Smooth muscle cell of the brain vasculature (primary cell): ENCODE results near the gene NES.

Experiments
- DNase-seq: peaks from one replicate; pipeline ENCODE4 v3.0.0-alpha.2; 2012; ENCODE audit warnings: low read depth, low spot score

The NES gene

GRCh38 chr1:156664046-156664766 lies 13.0 kb downstream of the NES start:
- no peak for DNase-seq

- DNase-seq = no peak
Observed at GRCh38 chr1:156663178-156663577, 14.0 kb downstream of the NES start.

GRCh38 chr1:156662800-156663055 lies 14.5 kb downstream of the NES start:
- DNase-seq = no peak

GRCh38 chr1:156662005-156662799 lies 15.0 kb downstream of the NES start:
- DNase-seq = no peak

- DNase-seq = no peak
Observed at GRCh38 chr1:156660752-156661112, 16.5 kb downstream of the NES start.

GRCh38 chr1:156659988-156660751 lies 17.0 kb downstream of the NES start:
- peak; percentile 89 for DNase-seq

- no peak for DNase-seq
Observed at GRCh38 chr1:156659661-156659987, 17.6 kb downstream of the NES start.

DNA sequence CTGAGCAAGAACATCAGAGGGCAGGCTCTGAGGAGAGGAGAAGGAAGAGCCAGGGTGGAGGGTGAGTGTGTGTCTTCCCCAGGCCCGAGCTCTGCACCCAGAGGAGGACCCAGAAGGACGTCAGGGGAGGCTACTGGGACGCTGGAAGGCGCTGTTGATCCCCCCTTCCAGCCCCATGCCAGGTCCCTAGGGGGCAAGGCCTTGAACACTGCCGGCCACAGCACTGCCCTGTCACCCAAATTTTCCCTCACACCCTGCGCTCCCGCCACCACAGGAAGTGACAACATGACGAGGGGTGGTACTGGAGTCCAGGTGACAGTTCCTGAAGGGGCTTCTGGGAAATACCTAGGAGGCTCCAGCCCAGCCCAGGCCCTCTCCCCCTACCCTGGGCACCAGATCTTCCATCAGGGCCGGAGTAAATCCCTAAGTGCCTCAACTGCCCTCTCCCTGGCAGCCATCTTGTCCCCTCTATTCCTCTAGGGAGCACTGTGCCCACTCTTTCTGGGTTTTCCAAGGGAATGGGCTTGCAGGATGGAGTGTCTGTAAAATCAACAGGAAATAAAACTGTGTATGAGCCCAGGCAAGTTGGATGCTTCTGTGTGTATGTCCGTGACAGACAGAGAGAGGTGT lies 18.1 kb downstream of the NES start:
- DNase-seq = no peak

- no peak for DNase-seq
Observed at GRCh38 chr1:156658496-156658895, 18.7 kb downstream of the NES start.

DNA sequence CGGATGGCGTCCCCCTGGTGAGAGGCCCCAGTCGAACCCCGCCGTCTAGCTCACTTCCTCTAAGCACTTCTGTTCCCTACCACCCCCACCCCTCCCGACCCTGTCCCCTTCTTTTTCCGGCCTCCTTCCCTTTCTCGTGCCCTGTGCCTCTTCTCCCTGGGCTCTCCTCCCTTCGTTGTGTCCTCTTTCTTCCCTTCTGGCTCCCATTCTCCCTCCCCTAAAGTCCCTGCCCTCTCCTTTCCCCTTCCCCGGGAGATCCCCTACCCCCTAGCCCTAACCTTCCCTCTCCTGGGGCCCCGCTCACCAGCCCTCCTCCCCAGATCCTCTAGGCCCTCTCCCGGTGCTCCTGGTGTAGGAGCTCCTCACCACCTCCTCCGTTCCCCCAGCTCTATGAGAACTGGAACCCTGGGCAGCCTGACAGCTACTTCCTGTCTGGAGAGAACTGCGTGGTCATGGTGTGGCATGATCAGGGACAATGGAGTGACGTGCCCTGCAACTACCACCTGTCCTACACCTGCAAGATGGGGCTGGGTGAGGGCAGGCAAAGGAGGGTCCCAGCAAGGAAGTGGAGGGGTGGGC lies 19.4 kb downstream of the NES start:
- no peak for DNase-seq

- no peak for DNase-seq
Observed at GRCh38 chr1:156656806-156657740, 20.1 kb downstream of the NES start.

- no peak for DNase-seq
Observed at GRCh38 chr1:156655904-156656516, 21.2 kb downstream of the NES start.

DNA sequence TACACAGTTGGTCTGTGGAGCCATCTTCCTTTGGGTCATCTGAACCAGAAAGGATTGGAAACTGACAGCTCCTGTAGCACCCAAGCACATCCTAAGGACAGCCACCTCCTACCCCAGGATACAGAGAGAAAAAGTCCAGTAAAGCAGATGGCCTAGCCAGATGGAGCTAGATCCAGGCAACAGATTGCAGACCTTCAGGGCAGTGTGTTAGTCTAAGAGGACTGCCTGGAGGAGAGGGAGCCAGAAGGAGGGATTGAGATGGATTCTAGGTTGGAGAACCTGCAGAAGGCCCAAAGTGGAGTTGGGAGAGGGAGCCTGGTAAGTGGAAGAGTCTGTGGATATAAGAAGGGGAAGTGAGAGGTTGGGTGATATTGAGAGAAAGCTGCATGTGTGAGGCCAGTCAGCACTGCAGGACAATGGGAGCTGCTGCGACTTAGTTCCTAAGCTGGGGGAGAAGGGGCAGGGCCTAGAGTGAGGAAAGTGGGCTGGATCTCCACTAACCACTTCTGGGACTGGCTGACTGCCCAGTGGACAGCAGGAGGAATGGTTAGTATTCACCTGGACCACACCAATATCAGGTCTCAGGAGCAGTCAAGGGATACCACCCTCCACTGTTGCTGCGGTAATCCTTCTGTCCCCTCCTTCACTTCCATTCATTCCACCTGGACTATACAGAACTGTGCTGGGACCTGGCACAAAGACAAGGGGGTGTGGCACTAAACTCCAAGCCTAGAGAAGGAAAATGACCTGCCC lies 21.9 kb downstream of the NES start:
- no peak for DNase-seq

DNA sequence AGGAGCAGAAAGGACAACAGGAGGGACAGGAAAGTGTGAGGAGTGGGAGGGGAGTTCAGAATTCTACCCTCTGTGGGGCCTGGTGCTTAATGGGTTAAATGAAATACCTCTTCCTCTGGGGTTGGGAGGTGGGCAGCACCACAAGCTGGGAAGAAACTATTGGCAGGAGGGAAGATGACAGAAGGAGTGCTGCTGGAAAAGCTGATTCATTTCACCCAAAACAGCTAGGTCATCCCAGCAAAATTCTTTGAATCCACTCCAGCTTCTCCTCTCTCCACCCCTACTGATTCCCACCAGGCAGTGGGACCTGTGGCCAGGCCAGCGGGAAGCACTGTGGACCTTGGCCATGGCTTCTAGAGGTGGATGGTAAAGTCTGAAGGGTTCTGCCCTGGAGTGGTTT lies 22.5 kb downstream of the NES start:
- no peak for DNase-seq

DNA sequence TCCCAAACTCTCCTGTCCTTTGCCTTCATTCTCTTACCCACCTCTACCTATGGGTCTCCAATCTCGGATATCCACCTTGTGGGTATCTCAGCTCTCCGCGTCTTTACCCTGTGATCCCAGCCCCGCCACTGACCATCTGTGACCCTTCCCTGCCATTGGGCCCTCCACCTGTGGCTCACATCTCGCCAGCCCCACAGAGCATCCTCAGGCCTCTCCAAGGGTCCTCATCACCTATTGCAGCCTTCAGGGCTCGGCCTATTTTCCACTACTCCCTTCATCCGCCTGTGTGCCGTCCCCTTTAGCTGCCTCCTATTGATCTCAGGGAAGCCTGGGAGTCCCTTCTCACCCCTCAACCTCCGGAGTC lies 24.2 kb downstream of the NES start:
- DNase-seq = no peak

DNA sequence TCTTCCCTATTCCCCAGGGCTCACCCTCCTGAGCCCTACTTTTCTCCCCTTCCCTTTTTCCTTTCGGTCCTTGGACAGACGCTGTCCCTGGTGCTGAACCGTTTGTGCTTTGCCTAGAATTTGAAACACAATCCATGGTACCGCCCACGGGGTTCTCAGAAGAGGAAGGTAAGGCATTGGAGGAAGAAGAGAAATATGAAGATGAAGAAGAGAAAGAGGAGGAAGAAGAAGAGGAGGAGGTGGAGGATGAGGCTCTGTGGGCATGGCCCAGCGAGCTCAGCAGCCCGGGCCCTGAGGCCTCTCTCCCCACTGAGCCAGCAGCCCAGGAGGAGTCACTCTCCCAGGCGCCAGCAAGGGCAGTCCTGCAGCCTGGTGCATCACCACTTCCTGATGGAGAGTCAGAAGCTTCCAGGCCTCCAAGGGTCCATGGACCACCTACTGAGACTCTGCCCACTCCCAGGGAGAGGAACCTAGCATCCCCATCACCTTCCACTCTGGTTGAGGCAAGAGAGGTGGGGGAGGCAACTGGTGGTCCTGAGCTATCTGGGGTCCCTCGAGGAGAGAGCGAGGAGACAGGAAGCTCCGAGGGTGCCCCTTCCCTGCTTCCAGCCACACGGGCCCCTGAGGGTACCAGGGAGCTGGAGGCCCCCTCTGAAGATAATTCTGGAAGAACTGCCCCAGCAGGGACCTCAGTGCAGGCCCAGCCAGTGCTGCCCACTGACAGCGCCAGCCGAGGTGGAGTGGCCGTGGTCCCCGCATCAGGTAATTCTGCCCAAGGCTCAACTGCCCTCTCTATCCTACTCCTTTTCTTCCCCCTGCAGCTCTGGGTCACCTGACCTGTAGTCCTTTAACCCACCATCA lies 24.8 kb downstream of the NES start:
- DNase-seq = no peak

DNA sequence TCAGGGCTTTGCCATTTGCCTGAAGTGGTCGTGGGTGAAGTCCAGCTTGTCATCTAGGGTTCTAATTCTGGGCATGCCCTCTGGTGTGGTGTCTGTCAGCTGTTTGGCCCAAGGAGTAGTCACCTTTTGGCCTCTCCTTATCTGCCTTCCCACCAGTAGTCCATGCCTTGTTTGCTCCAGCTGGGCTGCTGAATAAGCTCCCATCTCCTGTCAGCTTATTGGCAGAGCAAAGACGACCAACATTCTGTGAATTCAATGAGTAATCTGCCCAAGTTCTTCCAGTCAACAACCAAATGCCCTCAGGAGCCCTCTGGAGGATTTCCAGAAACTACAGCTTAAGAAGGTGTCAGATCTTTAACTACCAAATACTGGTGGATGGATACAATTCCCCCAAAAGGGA lies 28.3 kb downstream of the NES start:
- DNase-seq = no peak

DNA sequence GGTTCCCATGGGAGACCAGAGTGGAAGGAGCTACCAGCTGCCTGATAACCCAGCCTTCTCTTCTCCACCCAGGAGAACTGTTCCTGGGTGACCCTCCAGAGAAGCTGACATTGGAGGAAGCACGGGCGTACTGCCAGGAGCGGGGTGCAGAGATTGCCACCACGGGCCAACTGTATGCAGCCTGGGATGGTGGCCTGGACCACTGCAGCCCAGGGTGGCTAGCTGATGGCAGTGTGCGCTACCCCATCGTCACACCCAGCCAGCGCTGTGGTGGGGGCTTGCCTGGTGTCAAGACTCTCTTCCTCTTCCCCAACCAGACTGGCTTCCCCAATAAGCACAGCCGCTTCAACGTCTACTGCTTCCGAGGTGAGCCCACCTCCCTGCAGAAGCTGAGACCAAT lies 28.7 kb downstream of the NES start:
- no peak for DNase-seq

GRCh38 chr1:156647351-156647750 lies 29.9 kb downstream of the NES start:
- no peak for DNase-seq
